RWPE1 (cell line): ENCODE data around the gene PREB.
"Not testable (repeated sequence)": the region's sequence is repeated elsewhere in the genome, so short reads cannot be mapped to it uniquely, and the experiment has no call there.

Experiments used
- CTCF ChIA-PET: fragments of 350-600 bp; sonication (Branson Sonifier 250); formaldehyde crosslinking; extraction: SDS; loops from one replicate; lab custom pipeline; 2021; lab: Yijun Ruan, JAX
- POLR2A ChIA-PET: fragments of 400-600 bp; formaldehyde crosslinking; extraction: SDS; loops from one replicate; lab custom pipeline; 2020; ENCODE audit warnings: antibody characterized with exemption; ENCODE audit not compliant: low non-redundant PET; lab: Yijun Ruan, JAX
- DNase-seq: peaks from one replicate; pipeline ENCODE4 v3.0.0; 2012; ENCODE audit warnings: low spot score
- H3K27ac ChIP-seq: fragments of 450-650 bp; 2 replicates; pipeline ENCODE4 v1.5.1; 2017
- TF ChIP-seq, protein P1 (sequence below): fragments of 450-650 bp; conservative IDR thresholded peaks from 2 replicates; pipeline ENCODE4 v1.5.1; 2017; ENCODE audit warnings: low read depth, mild to moderate bottlenecking

The PREB gene

DNA sequence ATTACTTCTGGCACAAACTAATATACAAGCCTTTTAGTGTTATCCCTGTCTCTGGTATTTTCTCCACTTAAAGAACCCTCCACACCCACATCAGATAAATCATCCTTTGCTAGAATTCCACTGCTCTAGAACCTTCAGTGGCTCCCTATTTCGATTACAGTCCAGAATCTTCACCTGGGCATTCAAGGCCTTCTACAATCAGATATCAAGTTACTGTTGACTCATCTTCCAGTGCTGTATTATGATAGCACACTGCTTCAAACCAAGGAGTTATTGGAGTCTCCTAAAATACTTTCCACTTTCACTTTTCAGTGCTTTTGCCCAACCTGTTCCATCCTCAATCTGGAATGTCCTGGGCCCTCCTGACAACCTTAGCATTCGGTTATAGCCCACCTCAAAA, 18.9 kb downstream of the PREB start:
- ChIA-PET CTCF (no interaction called here), POLR2A (no interaction called here)
- H3K27ac ChIP-seq = no peak overlapping the region
- no peak for DNase-seq
- TF ChIP-seq, protein P1, sequence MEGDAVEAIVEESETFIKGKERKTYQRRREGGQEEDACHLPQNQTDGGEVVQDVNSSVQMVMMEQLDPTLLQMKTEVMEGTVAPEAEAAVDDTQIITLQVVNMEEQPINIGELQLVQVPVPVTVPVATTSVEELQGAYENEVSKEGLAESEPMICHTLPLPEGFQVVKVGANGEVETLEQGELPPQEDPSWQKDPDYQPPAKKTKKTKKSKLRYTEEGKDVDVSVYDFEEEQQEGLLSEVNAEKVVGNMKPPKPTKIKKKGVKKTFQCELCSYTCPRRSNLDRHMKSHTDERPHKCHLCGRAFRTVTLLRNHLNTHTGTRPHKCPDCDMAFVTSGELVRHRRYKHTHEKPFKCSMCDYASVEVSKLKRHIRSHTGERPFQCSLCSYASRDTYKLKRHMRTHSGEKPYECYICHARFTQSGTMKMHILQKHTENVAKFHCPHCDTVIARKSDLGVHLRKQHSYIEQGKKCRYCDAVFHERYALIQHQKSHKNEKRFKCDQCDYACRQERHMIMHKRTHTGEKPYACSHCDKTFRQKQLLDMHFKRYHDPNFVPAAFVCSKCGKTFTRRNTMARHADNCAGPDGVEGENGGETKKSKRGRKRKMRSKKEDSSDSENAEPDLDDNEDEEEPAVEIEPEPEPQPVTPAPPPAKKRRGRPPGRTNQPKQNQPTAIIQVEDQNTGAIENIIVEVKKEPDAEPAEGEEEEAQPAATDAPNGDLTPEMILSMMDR = no peak

DNA sequence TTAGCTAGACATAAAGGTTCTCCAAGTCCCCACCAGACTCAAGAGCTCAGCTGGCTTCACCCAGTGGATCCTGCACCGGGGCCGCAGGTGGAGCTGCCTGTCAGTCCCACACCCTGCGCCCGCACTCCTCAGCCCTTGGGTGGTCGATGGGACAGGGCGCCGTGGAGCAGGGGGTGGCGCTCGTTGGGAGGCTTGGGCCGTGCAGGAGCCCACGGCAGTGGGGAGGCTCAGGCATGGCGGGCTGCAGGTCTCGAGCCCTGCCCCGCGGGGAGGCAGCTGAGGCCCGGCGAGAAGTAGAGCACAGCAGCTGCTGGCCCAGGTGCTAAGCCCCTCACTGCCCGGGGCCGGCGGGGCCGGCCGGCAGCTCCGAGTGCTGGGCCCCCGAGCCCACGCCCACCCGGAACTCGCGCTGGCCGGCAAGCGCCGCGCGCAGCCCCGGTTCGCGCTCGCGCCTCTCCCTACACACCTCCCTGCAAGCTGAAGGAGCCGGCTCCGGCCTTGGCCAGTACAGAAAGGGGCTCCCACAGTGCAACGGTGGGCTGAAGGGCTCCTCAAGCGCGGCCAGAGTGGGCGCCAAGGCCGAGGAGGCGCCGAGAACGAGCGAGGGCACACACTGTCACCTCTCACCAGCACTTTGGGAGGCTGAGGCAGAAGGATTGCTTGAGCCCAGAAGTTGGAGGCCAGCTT, 22.9 kb downstream of the PREB start:
- POLR2A ChIA-PET, H3K27ac ChIP-seq, DNase-seq: not testable (repeated sequence)
- CTCF ChIA-PET = interaction anchor here (0.7 kb wide), 1 partner anchor 24 kb away, joined by 3 read pairs; no protein-coding TSS in a partner anchor

DNA sequence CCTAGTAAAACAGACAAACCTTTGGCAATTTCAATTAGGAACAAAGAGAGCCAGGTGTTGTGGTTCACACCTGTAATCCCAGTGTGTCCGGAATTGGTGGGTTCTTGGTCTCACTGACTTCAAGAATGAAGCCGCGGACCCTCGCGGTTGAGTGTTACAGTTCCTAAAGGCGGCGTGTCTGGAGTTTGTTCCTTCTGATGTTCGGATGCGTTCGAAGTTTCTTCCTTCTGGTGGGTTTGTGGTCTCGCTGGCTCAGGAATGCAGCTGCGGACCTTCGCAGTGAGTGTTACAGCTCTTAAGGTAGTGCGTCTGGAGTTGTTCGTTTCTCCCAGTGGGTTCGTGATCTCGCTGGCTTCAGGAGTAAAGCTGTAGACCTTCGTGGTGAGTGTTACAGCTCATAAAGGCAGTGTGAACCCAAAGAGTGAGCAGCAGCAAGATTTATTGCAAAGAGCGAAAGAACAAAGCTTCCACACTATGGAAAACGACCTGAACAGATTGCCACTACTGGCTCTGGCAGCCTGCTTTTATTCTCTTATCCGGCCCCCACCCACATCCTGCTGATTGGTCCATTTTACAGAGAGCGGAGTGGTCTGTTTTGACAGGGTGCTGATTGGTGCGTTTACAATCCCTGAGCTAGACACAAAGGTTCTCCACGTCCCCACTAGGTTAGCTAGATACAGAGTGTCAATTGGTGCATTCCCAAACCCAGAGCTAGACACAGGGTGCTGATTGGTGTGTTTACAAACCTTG, 23.7 kb downstream of the PREB start:
- not testable (repeated sequence) for DNase-seq, H3K27ac ChIP-seq
- ChIA-PET CTCF (interaction anchor here (0.7 kb wide), 1 partner anchor 23 kb away, joined by 3 read pairs; no protein-coding TSS in a partner anchor), POLR2A (interaction anchor here (0.6 kb wide), 1 partner anchor 34 kb away, joined by 3 read pairs; no protein-coding TSS in a partner anchor)

DNA sequence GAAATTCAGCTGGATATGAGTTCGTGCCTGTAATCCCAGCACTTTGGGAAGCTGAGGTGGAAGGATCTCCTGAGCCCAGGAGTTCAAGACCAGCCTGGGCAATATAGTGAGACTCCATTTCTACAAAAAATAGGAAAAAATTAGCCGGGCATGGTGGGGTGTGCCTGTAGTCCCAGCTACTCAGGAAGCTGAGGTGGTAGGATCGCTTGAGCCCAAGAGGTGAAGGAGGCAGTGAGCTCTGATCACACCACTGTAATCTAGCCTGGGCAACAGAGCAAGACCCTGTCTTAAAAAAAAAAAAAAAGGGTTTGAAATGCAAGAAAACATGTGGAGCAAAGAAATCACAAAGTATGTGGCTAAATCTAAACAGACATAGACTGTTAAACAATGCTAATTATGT, 25.4 kb downstream of the PREB start:
- ChIA-PET CTCF (no interaction called here), POLR2A (interaction anchor here (0.6 kb wide), 1 partner anchor 215 kb away, joined by 3 read pairs; no protein-coding TSS in a partner anchor)
- no peak overlapping the region for H3K27ac ChIP-seq
- TF ChIP-seq, protein P1 = no peak
- no peak for DNase-seq

DNA sequence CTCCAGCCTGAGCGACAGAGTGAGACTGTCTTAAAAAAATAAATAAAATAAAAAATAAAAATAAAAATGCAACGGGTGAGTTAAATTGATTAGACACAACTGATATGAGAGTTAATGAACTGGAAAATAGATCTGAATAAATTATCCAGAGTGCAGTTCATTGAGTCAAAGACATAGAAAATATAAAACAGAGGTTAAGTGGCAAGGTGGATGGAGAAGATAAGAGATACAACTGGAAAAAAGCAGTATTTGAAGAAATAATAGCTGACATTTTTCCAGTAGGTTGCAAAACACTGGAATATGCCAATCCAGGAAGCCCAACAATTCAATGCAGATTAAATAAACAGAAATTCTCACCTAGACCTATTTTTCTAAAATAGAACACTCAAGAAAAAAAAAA, 26.2 kb downstream of the PREB start:
- TF ChIP-seq, protein P1 = no peak
- ChIA-PET POLR2A (no interaction called here), CTCF (interaction anchor here (0.6 kb wide), 1 partner anchor 362 kb away, joined by 4 read pairs; no protein-coding TSS in a partner anchor)
- no peak overlapping the region for H3K27ac ChIP-seq
- DNase-seq = no peak

DNA sequence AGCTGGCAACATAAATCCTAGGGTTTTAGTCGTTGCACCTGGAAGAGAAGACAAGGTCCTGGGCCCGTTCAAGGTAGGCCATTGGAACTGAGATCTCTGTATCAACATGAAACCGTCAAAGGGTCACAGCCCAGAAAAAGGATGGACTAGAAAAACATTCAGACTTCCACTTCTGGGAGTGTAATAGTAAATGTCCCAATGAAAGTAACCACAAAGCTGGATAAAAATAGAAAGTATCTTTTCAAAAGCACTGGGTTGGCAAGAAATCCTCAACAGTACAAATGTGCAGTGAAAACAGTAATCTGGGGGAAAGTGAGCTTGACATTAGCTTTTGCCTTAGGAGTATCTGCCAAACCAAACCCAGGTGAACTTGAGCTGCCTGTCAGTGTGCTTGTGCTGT, 28.5 kb downstream of the PREB start:
- H3K27ac ChIP-seq = no peak overlapping the region
- ChIA-PET CTCF (interaction anchor here (0.7 to 0.9 kb wide), 2 partner anchors 64 to 174 kb away, joined by 3 read pairs; no protein-coding TSS in a partner anchor), POLR2A (no interaction called here)

DNA sequence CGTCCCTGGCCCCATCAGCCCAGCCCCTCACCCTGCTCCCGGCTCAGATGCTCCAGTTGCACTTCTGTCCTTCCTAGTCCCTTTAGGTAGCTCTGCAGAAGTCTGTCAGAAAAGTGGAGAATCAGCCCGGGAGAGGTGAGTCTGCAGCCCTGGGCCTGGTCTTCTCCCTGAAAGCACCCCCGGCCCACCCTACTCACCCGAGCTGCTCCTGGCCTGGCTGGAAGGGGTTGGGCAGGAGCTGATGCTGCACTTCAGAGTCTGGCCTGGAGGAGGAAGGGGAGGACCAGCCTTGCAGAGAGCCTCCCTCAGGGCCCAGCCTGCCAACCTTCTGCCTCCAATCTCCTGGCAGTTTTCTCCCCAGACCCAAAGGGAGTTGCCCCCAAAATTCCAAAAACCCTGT, 32.1 kb downstream of the PREB start:
- TF ChIP-seq, protein P1 = no peak
- CTCF ChIA-PET = interaction anchor here (0.6 to 1.7 kb wide), 4 partner anchors 14 to 933 kb away, joined by 3 to 6 read pairs (median 3); no protein-coding TSS in a partner anchor
- DNase-seq = no peak
- H3K27ac ChIP-seq = no peak overlapping the region
- POLR2A ChIA-PET = no interaction called here

More for the DNA sequence above, 28.5 kb downstream of the PREB start:
- no peak for DNase-seq
- TF ChIP-seq, protein P1 = no peak
